GM10847 (cell line): ENCODE data around the gene WIPF1.

Experiments used
- POLR2A ChIP-seq: IDR thresholded peaks from 2 replicates; pipeline ENCODE4 v1.6.1; 2011; ENCODE audit not compliant: insufficient read length; ENCODE audit errors: extremely low read depth

Gene WIPF1

GRCh38 chr2:174610243-174610995, 12.8 kb upstream of the WIPF1 start:
- TF ChIP-seq POLR2A = no peak

GRCh38 chr2:174609261-174609660, 11.7 kb upstream of the WIPF1 start:
- TF ChIP-seq POLR2A = no peak

DNA sequence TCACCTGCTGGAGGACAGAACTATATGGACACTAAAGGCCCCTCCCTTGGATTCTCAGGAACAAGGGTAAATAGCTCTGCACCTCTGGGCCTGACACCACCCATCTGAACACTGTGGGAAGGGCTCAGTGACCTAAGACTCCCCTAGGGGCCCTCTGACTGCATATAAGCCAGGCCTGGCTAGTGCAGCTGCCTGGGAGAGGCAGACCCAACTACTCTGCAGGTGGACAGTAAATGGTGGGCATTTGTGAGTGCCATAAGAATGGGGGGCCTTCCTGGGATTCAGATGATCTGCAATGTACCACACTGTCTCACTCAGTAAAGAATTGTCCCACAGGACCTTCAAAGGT, 11.2 kb upstream of the WIPF1 start:
- no peak for TF ChIP-seq POLR2A

DNA sequence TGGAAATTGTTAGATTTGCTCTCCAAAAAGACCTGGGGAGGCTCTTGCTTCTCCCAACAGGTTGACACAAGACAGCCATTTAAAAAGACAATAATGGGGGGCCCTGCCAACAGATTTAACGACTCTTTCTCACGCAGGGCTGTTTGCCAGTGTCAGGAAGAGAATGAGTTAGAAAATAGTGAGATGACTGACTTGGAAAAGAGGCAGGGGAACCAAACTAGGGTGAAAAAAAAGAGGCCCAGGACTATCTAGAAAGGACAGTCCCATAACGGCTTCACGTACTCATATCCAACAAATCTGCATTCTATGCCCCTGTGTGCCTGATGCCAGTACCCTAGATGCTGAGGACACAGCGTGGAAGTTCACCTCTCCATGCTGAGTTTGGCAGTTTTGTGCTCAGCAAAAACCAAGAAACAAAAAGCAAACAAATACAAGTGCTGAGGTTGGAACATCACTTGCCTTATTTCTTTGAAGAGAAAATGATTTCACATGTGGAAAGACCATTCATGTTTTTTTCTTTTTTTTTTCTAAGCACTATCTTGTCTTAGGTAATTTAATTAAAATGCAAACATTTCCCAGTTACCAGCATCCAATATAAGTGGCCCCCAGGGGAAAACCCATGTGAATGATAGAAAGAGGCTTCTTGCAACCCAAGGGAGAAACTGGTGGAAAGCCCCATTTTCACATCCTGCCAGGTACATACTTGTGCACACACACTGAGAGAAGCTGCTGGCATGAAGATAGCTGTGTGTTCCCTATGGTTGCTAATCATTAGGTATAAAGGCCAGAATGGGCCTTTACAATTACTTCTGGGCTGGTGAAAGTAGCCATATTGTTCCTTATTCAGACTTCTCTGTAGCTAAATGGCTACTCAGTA, 10.6 kb upstream of the WIPF1 start:
- TF ChIP-seq POLR2A = no peak

DNA sequence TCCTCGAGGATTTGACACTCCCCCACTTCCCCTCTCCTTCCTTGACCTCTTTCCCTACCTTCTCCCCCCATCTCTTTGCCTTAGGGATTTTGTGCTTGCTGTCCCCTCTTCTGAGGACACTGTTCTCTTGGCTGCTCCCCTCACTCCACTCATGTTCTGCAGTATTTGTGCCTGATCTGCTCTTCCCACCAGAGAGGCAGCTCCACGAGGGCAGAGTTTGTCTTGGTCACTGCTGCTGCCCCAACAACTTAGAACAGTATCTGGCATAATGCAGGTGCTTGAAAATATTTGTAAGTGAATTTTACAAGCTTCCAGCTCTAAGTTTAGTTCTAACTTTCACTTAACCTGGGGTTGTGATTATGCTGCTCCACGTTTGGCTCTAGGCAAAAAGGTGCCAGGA, 10.0 kb upstream of the WIPF1 start:
- TF ChIP-seq POLR2A = no peak

GRCh38 chr2:174606336-174606735, 8.7 kb upstream of the WIPF1 start:
- TF ChIP-seq POLR2A = no peak

DNA sequence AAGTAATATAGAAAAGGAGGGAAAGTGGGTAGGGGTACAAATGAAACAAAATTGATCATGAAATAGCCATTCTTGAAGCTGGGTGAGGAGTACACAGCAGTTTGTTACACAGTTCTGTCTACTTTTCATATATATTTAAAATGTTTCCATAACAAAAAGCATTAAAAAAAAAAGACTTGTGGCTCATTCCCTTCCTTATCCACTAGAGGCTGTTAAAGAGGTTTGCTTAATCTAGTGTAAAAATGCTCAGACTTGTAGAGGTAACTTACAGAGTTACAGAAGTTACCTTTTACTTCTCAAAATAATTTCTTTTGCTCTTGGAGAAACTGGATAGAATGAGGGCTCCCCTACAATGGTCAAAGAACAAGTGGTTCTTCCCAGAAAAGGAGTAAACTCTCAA, 8.1 kb upstream of the WIPF1 start:
- TF ChIP-seq POLR2A = no peak

- no peak for TF ChIP-seq POLR2A
These were observed 5.7 kb upstream of the WIPF1 start for GRCh38 chr2:174603280-174603679.

GRCh38 chr2:174602745-174603144, 5.1 kb upstream of the WIPF1 start:
- no peak for TF ChIP-seq POLR2A

- no peak for TF ChIP-seq POLR2A
These were observed 2.7 kb upstream of the WIPF1 start for GRCh38 chr2:174600349-174600748.

DNA sequence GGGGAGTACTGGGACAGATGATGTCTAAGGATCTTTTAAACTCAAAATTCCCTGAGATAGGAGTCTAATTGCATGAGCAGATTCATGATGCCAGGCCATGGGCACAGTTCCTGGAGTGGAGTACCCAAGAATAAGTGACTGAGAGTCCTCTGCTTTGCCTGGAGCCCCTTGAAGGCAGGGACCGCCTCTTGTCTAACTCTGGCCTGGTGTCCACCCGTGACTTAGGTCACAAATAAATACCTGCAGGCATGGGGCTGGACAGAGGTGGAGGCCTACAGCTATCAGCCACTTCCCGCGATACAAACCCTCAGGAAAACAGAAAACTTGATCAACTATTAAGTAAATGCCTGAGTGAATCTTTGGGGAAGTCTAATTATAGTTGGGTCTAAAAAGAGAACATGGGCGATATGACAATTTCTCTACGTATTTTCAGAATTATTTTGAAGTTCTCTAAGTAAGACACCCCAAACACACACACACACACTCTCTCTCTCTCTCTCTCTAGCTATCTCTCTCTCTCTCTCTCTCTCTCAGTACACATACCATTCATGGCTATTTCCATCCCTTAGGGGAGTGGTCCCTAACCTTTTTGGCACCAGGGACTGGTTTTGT, 1.8 kb upstream of the WIPF1 start:
- no peak for TF ChIP-seq POLR2A

GRCh38 chr2:174597009-174597344, 627 bp downstream of the WIPF1 start:
- TF ChIP-seq POLR2A = no peak

GRCh38 chr2:174595891-174596397, 1.7 kb downstream of the WIPF1 start:
- TF ChIP-seq POLR2A = no peak

- TF ChIP-seq POLR2A = no peak
These were observed 2.3 kb downstream of the WIPF1 start for GRCh38 chr2:174595116-174595809.

DNA sequence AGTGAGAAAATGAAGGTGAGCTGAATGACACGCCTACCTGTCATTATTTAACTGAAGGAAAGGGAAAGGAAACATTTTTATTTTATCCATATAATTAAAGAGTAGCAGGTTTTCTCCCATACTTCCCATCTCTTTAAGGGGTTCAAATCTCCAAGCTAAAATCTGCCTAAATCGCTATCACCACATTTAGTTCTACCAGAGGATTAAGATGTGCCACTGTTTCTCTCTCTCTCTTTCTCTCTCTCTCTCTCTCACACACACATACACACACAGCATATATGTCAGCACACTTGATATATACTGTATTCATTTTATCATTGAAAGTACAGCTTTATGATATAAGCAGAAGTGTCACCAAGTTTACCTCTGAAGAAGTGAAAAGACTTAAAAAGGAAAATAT, 3.1 kb downstream of the WIPF1 start:
- TF ChIP-seq POLR2A = no peak
